ENCODE results near the gene SLC22A7. TPM values are rescaled to one million over a fixed set of nuclear protein-coding genes. Genes with fewer than 3 reads are reported as not detected.
"Not testable (repeated sequence)": the region's sequence is repeated elsewhere in the genome, so short reads cannot be mapped to it uniquely, and the experiment has no call there.

SLC22A7 gene
- total RNA-seq, 1 experiment from 2014 or later = not detected

DNA sequence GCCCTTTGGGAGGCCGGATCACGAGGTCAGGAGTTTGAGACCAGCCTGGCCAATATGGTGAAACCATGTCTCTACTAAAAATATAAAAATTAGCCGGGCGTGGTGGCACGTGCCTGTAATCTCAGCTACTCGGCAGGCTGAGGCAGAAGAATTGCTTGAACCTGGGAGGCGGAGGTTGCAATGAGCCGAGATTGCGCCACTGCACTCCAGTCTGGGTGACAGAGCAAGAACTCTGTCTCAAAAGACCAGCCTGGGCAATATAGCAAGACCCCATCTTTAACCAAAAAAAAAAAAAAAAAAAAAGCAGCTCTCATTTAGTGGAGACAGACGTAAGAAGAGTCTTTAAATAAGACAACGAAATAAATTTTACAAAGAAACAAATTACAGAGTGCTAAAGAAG lies 48.2 kb downstream of the SLC22A7 start:
- H3K36me3 ChIP-seq (replicated peaks; ENCODE audit: control insufficient read depth, insufficient read depth, low read length) = peaks cover 10% of the 10 kb centered on the region
- H3K27me3 ChIP-seq (ENCODE audit: control insufficient read depth, insufficient read depth, low read length); H3K4me3 ChIP-seq (ENCODE audit: insufficient read depth, low read depth, low read length); DNase-seq: not testable (repeated sequence)

DNA sequence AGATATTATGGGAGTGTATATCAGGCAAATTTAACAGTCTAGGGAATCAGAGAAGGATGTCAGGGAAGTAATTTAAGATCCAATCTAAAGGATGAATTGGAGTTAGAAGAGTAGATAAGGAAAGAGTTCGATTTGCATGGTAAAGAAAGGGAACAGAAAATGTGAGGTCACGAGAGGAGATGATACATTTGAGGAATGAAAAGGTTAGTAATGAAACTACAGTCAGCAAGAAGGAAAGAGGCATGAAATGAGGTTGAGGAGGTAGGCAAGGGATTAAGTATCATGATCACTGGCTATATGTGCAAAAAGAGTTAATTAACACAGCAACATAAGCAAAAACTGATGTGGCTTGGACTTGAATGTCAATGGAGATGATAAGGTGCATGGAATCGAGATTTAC lies 49.0 kb downstream of the SLC22A7 start:
- Histone ChIP-seq H3K27me3 (ENCODE audit: control insufficient read depth, insufficient read depth, low read length) (no peaks in the 10 kb centered on the region), H3K36me3 (replicated peaks; ENCODE audit: control insufficient read depth, insufficient read depth, low read length) (peaks cover 7% of the 10 kb centered on the region), H3K4me3 (ENCODE audit: insufficient read depth, low read depth, low read length) (no peak overlapping the region)
- no peak for DNase-seq

DNA sequence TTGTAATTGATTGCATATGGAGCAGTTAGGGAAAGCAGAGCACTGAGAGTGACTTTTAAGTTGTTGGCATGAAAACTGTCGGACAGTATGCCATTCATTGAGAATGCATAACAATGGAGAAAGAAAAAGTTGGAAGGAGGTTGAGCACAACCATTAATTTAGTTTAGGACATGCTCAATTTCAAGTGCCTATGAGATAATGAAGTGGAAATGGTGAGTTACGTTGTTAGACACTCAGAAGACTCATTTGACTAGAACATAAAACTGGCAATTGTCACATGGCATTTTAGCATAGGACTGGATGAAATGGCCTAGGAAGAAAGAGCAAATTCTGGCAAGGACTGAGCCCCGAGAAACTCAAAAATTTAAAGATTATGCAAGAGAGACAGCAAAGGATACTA lies 49.4 kb downstream of the SLC22A7 start:
- H3K4me3 ChIP-seq (ENCODE audit: insufficient read depth, low read depth, low read length) = no peak overlapping the region
- no peak for DNase-seq
- peaks cover 6% of the 10 kb centered on the region for H3K36me3 ChIP-seq (replicated peaks; ENCODE audit: control insufficient read depth, insufficient read depth, low read length)
- H3K27me3 ChIP-seq (ENCODE audit: control insufficient read depth, insufficient read depth, low read length) = no peaks in the 10 kb centered on the region

DNA sequence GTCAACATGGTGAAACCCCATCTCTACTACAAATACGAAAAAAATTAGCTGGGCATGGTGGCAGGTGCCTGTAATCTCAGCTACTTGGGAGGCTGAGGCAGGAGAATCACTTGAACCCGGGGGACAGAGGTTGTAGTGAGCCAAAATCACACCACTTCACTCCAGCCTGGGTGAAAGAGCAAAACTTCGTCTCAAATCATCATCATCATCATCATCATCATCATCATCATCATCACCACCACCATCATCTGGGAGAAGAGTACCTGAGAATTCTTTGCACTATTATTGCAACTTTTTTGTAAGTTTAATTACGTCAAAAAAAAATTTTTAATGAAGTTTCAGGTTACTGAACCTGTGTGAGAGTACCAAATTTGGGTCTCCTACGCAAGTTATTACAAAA lies 53.9 kb downstream of the SLC22A7 start:
- H3K4me3 ChIP-seq (ENCODE audit: insufficient read depth, low read depth, low read length); DNase-seq; H3K27me3 ChIP-seq (ENCODE audit: control insufficient read depth, insufficient read depth, low read length): not testable (repeated sequence)
- H3K36me3 ChIP-seq (replicated peaks; ENCODE audit: control insufficient read depth, insufficient read depth, low read length) = peaks cover 11% of the 10 kb centered on the region

Other genes starting within 250 kb of the SLC22A7 start
- 19.6 and 39.2 TPM in 2 replicates for gene CUL7, start 244.4 kb upstream of the SLC22A7 start, total RNA-seq (2014; rRNA removed; shearing (Covaris generic))
- gene MRPL2, start 238.8 kb upstream of the SLC22A7 start, total RNA-seq (2014; rRNA removed; shearing (Covaris generic)) = 79.1 and 82.1 TPM in 2 replicates
- 24.8 and 30.2 TPM in 2 replicates for gene KLC4, start 238.6 kb upstream of the SLC22A7 start, total RNA-seq (2014; rRNA removed; shearing (Covaris generic))
- gene PTK7, start 221.9 kb upstream of the SLC22A7 start, total RNA-seq (2014; rRNA removed; shearing (Covaris generic)) = 143 and 163 TPM in 2 replicates
- 48.3 and 52.2 TPM in 2 replicates for gene SRF, start 127.0 kb upstream of the SLC22A7 start, total RNA-seq (2014; rRNA removed; shearing (Covaris generic))
- 9.4 and 10.9 TPM in 2 replicates for gene CUL9, start 116.1 kb upstream of the SLC22A7 start, total RNA-seq (2014; rRNA removed; shearing (Covaris generic))
- gene DNPH1, start 68.8 kb upstream of the SLC22A7 start, total RNA-seq (2014; rRNA removed; shearing (Covaris generic)) = 73.6 and 85.3 TPM in 2 replicates
- gene TTBK1, start 54.8 kb upstream of the SLC22A7 start, total RNA-seq (2014; rRNA removed; shearing (Covaris generic)) = not detected in 2 replicates
- gene CRIP3, start 10.6 kb downstream of the SLC22A7 start, total RNA-seq (2014; rRNA removed; shearing (Covaris generic)) = 20.1 and 28.1 TPM in 2 replicates
- 8.1 and 14.5 TPM in 2 replicates for gene ZNF318, start 71.4 kb downstream of the SLC22A7 start, total RNA-seq (2014; rRNA removed; shearing (Covaris generic))
- 17.3 and 18.4 TPM in 2 replicates for gene ABCC10, start 129.3 kb downstream of the SLC22A7 start, total RNA-seq (2014; rRNA removed; shearing (Covaris generic))
- 0.33 and 0.42 TPM in 2 replicates for gene DLK2, start 157.3 kb downstream of the SLC22A7 start, total RNA-seq (2014; rRNA removed; shearing (Covaris generic))
- 25.3 and 25.5 TPM in 2 replicates for gene TJAP1, start 179.3 kb downstream of the SLC22A7 start, total RNA-seq (2014; rRNA removed; shearing (Covaris generic))
- gene LRRC73, start 212.1 kb downstream of the SLC22A7 start, total RNA-seq (2014; rRNA removed; shearing (Covaris generic)) = 0.26 TPM in 1 of 2 replicates, not detected in the other
- 92.9 and 102 TPM in 2 replicates for gene YIPF3, start 218.7 kb downstream of the SLC22A7 start, total RNA-seq (2014; rRNA removed; shearing (Covaris generic))
- gene POLR1C, start 218.8 kb downstream of the SLC22A7 start, total RNA-seq (2014; rRNA removed; shearing (Covaris generic)) = 40.3 and 40.8 TPM in 2 replicates